Upper lobe of left lung (tissue), 6 donors: ENCODE data around the gene POLR3H. TPM values are rescaled to one million over a fixed set of nuclear protein-coding genes. Genes with fewer than 3 reads are reported as not detected.

Source experiments
- ATAC-seq, 2 donors: fragments of 200-7000 bp; cut with Tn5 transposase; one replicate each; pipeline ENCODE4 v1.9.1; 2022; ENCODE audit warnings: mild to moderate bottlenecking in 2 of 2, moderate library complexity in 2 of 2; ENCODE audit not compliant: low FRiP score in 2 of 2
- DNase-seq, 2 donors: peaks; one replicate each; pipeline ENCODE4 v3.0.0-alpha.2; 2019 to 2020
- H3K27ac ChIP-seq, 4 donors: fragments of 200-600 bp; sonication (generic); one replicate each; pipeline ENCODE4 v1.5.1; 2016 to 2019
- H3K27me3 ChIP-seq, 4 donors: fragments of 200-600 bp; sonication (generic); one replicate each; pipeline ENCODE4 v1.5.1; 2017 to 2019
- H3K36me3 ChIP-seq, 4 donors: fragments of 200-600 bp; sonication (generic); one replicate each; pipeline ENCODE4 v1.5.1; 2016 to 2019
- H3K4me1 ChIP-seq, 4 donors: fragments of 200-600 bp; sonication (generic); one replicate each; pipeline ENCODE4 v1.5.1; 2018 to 2019
- H3K4me3 ChIP-seq, 4 donors: fragments of 200-600 bp; sonication (generic); one replicate each; pipeline ENCODE4 v1.5.1; 2017 to 2019; ENCODE audit warnings: mild to moderate bottlenecking in 2 of 4, moderate library complexity in 1 of 4
- H3K9me3 ChIP-seq, 4 donors: fragments of 200-600 bp; sonication (generic); one replicate each; pipeline ENCODE4 v1.5.1; 2018 to 2019
- CTCF ChIP-seq, 6 experiments: fragments of 450-650 bp in 4 of 6; fragments of 200-600 bp in 2 of 6; sonication (generic) in 2 of 6; IDR thresholded peaks; one replicate each; pipeline ENCODE4 v1.5.1; 2016 to 2019; ENCODE audit warnings: antibody characterized with exemption in 6 of 6
- EP300 ChIP-seq, 4 donors: sonication (generic); formaldehyde crosslinking; IDR thresholded peaks; one replicate each; pipeline ENCODE4 v1.5.1; 2017; ENCODE audit warnings: antibody characterized with exemption in 4 of 4, control low read depth in 2 of 4
- POLR2A ChIP-seq, 4 donors: fragments of 450-650 bp; IDR thresholded peaks; one replicate each; pipeline ENCODE4 v1.5.1; 2016 to 2017; ENCODE audit warnings: antibody characterized with exemption in 4 of 4, mild to moderate bottlenecking in 2 of 4
- POLR2AphosphoS5 ChIP-seq, 2 donors: sonication (generic); formaldehyde crosslinking; IDR thresholded peaks; one replicate each; pipeline ENCODE4 v1.5.1; 2017; ENCODE audit warnings: antibody characterized with exemption in 2 of 2
- WGBS, 2 donors: methylation state at CpG; one replicate each; pipeline ENCODE4 v1.1.5; 2017 to 2018; 5-methylcytosine and 5-hydroxymethylcytosine counted together
- total RNA-seq, 6 donors: library from RNA; depleted of rRNA in 4 of 6; stranded (reverse); fragments of >200 nt in 4 of 6; gene quantifications; one replicate each; pipeline versions ENCODE4 v1.1.0 to v1.2.1, GENCODE V29; 2016 to 2021
- donor health status: DM: no; HTN: no; CAD: no; lungs with moderate emphysema.
- donor health status: DM: no; HTN: yes; CAD: no; lungs with severe emphysema.

POLR3H gene
- total RNA-seq, 6 donors from 2014 or later: 35.6 to 73.5 (median 53.0) TPM

GRCh38 chr22:41524251-41524661 lies 20.0 kb downstream of the POLR3H start:
- Histone ChIP-seq H3K27me3 (no peaks in the 10 kb centered on the region), H3K4me1 (peaks cover 10 to 33% (median 27%) of the 10 kb centered on the region in 4 donors), H3K4me3 (no peak overlapping the region), H3K9me3 (no peaks in the 10 kb centered on the region), H3K36me3 (peaks cover 11 to 69% (median 51%) of the 10 kb centered on the region in 4 donors), H3K27ac (peak overlapping the region; percentile 64 to 83 (median 80))
- WGBS, 2 donors: 54 to 57% methylated on average over 9 to 13 of the region's 13 CpGs
- ATAC-seq (peak; percentile 55 to 72), DNase-seq (peak in 1 of 2 donors; percentile 83)
- TF ChIP-seq EP300 (IDR thresholded peaks at IDR 0.05) (no peak), CTCF (IDR thresholded peaks at IDR 0.05) (peak in 1 of 6 experiments; percentile 10), POLR2AphosphoS5 (IDR thresholded peaks at IDR 0.05) (peak in 1 of 2 donors; percentile 34), POLR2A (IDR thresholded peaks at IDR 0.05) (no peak)

GRCh38 chr22:41523464-41524221 lies 20.6 kb downstream of the POLR3H start:
- Histone ChIP-seq H3K36me3 (peaks cover 11 to 69% (median 49%) of the 10 kb centered on the region in 4 donors), H3K9me3 (no peaks in the 10 kb centered on the region), H3K4me1 (peaks cover 10 to 33% (median 27%) of the 10 kb centered on the region in 4 donors), H3K27me3 (no peaks in the 10 kb centered on the region), H3K4me3 (no peak overlapping the region), H3K27ac (peak overlapping the region; percentile 64 to 83 (median 80))
- ATAC-seq (peak; percentile 17 to 55), DNase-seq (no peak)
- TF ChIP-seq POLR2A (IDR thresholded peaks at IDR 0.05) (no peak), POLR2AphosphoS5 (IDR thresholded peaks at IDR 0.05) (no peak)
- WGBS, 2 donors: 79 to 88% methylated on average over 15 to 17 of the region's 21 CpGs

GRCh38 chr22:41522813-41523212 lies 21.5 kb downstream of the POLR3H start:
- peak overlapping the region; percentile 64 to 83 (median 80) for H3K27ac ChIP-seq
- H3K4me1 ChIP-seq: peaks cover 10 to 33% (median 29%) of the 10 kb centered on the region in 4 donors
- H3K27me3 ChIP-seq: no peaks in the 10 kb centered on the region
- peaks cover 8 to 67% (median 46%) of the 10 kb centered on the region in 4 donors for H3K36me3 ChIP-seq
- DNase-seq (no peak), ATAC-seq (no peak)
- TF ChIP-seq POLR2A (IDR thresholded peaks at IDR 0.05) (no peak), CTCF (IDR thresholded peaks at IDR 0.05) (no peak), POLR2AphosphoS5 (IDR thresholded peaks at IDR 0.05) (no peak), EP300 (IDR thresholded peaks at IDR 0.05) (no peak)
- H3K4me3 ChIP-seq: no peak overlapping the region
- 83 to 89% methylated on average over 2 to 9 of the region's 9 CpGs for WGBS, 2 donors
- H3K9me3 ChIP-seq: no peaks in the 10 kb centered on the region

GRCh38 chr22:41521126-41521525 lies 23.1 kb downstream of the POLR3H start:
- Histone ChIP-seq H3K9me3 (no peaks in the 10 kb centered on the region), H3K36me3 (peaks cover 3 to 60% (median 42%) of the 10 kb centered on the region in 4 donors), H3K27ac (no peak overlapping the region), H3K27me3 (no peaks in the 10 kb centered on the region), H3K4me1 (peaks cover 10 to 37% (median 31%) of the 10 kb centered on the region in 4 donors), H3K4me3 (no peak overlapping the region)
- WGBS, 2 donors: 79 to 95% methylated on average over 3 of the region's 3 CpGs
- ATAC-seq (no peak), DNase-seq (no peak)
- TF ChIP-seq EP300 (IDR thresholded peaks at IDR 0.05) (no peak), POLR2AphosphoS5 (IDR thresholded peaks at IDR 0.05) (no peak), CTCF (IDR thresholded peaks at IDR 0.05) (no peak), POLR2A (IDR thresholded peaks at IDR 0.05) (no peak)

- DNase-seq (no peak), ATAC-seq (no peak)
- Histone ChIP-seq H3K4me1 (peaks cover 0 to 12% (median 6%) of the 10 kb centered on the region in 4 donors), H3K9me3 (no peaks in the 10 kb centered on the region), H3K27me3 (no peaks in the 10 kb centered on the region), H3K4me3 (no peak overlapping the region), H3K27ac (peak overlapping the region in 1 of 4 donors; percentile 23), H3K36me3 (peaks cover 0 to 67% (median 52%) of the 10 kb centered on the region in 4 donors)
- TF ChIP-seq POLR2A (IDR thresholded peaks at IDR 0.05): no peak
- no peak for TF ChIP-seq EP300 (IDR thresholded peaks at IDR 0.05)
- peak in 1 of 2 donors; percentile 1 for TF ChIP-seq POLR2AphosphoS5 (IDR thresholded peaks at IDR 0.05)
- 79 to 85% methylated on average over 3 to 7 of the region's 7 CpGs for WGBS, 2 donors
These were observed 26.3 kb downstream of the POLR3H start for GRCh38 chr22:41518048-41518347.
